Neuronal stem cell (in vitro differentiated cells): Measurements from ENCODE around the gene ANG.

Source experiments
- DNase-seq: peaks from one replicate; pipeline ENCODE4 v3.0.0-alpha.2; 2013; ENCODE audit warnings: low spot score
- H2AFZ ChIP-seq: one replicate; pipeline ENCODE4 v1.6.1; 2013; ENCODE audit warnings: mild to moderate bottlenecking, low read length, inconsistent platforms
- H2AK5ac ChIP-seq: 2 replicates; pipeline ENCODE4 v1.6.1; 2013; ENCODE audit warnings: low read depth, mild to moderate bottlenecking, inconsistent platforms, low read length, moderate library complexity, mixed read lengths
- H2BK120ac ChIP-seq: 2 replicates; pipeline ENCODE4 v1.6.1; 2013; ENCODE audit warnings: low read depth, mild to moderate bottlenecking, inconsistent platforms, low read length, moderate library complexity, mixed read lengths
- H2BK12ac ChIP-seq: one replicate; pipeline ENCODE4 v1.6.1; 2013; ENCODE audit warnings: low read length, inconsistent platforms
- H2BK15ac ChIP-seq: 2 replicates; pipeline ENCODE4 v1.6.1; 2013; ENCODE audit warnings: mild to moderate bottlenecking, low read length, inconsistent platforms, mixed read lengths
- H2BK5ac ChIP-seq: one replicate; pipeline ENCODE4 v1.6.1; 2013; ENCODE audit warnings: inconsistent platforms, mild to moderate bottlenecking, low read length, moderate library complexity
- H3K14ac ChIP-seq: one replicate; pipeline ENCODE4 v1.6.1; 2013; ENCODE audit warnings: low read length, inconsistent platforms
- H3K18ac ChIP-seq: 2 replicates; pipeline ENCODE4 v1.6.1; 2013; ENCODE audit warnings: low read length, inconsistent platforms
- H3K23ac ChIP-seq: 2 replicates; pipeline ENCODE4 v1.6.1; 2013; ENCODE audit warnings: low read depth, mild to moderate bottlenecking, mixed read lengths, low read length, inconsistent platforms; ENCODE audit not compliant: poor library complexity
- H3K27ac ChIP-seq: replicated peaks from 3 replicates; pipeline ENCODE4 v1.5.1; 2013; ENCODE audit warnings: low read length, inconsistent platforms
- H3K27me3 ChIP-seq, 3 experiments: 2 replicates each; pipeline ENCODE4 v1.6.1; 2013; ENCODE audit warnings: low read length in 3 of 3, mild to moderate bottlenecking in 2 of 3, inconsistent platforms in 1 of 3, low read depth in 1 of 3, mixed read lengths in 1 of 3, moderate library complexity in 1 of 3; ENCODE audit not compliant: control insufficient read depth in 3 of 3, insufficient read depth in 3 of 3
- H3K36me3 ChIP-seq, 2 donors: replicated peaks in 1 of 2; 2 replicates each; pipeline ENCODE4 v1.6.1; 2013; ENCODE audit warnings: low read length in 2 of 2; ENCODE audit not compliant: control insufficient read depth in 2 of 2, insufficient read depth in 2 of 2
- H3K4ac ChIP-seq: 2 replicates; pipeline ENCODE4 v1.6.1; 2013; ENCODE audit warnings: inconsistent platforms, mild to moderate bottlenecking, low read length, moderate library complexity
- H3K4me1 ChIP-seq, 2 donors: 1 replicate in 1 of 2; 2 replicates in 1 of 2; pipeline ENCODE4 v1.6.1; 2013; ENCODE audit warnings: low read length in 2 of 2, low read depth in 1 of 2; ENCODE audit not compliant: control insufficient read depth in 2 of 2, insufficient read depth in 1 of 2
- H3K4me2 ChIP-seq: one replicate; pipeline ENCODE4 v1.6.1; 2013; ENCODE audit warnings: mild to moderate bottlenecking, low read length, inconsistent platforms; ENCODE audit not compliant: insufficient read depth, poor library complexity, severe bottlenecking
- H3K4me3 ChIP-seq, 2 donors: 2 replicates each; pipeline ENCODE4 v1.5.1; 2013; ENCODE audit warnings: low read length in 2 of 2, mild to moderate bottlenecking in 2 of 2, inconsistent platforms in 1 of 2, moderate library complexity in 1 of 2
- H3K79me1 ChIP-seq: one replicate; pipeline ENCODE4 v1.6.1; 2013; ENCODE audit warnings: low read depth, mild to moderate bottlenecking, inconsistent platforms, low read length, moderate library complexity
- H3K9ac ChIP-seq: one replicate; pipeline ENCODE4 v1.6.1; 2013; ENCODE audit warnings: mild to moderate bottlenecking, low read depth, low read length, inconsistent platforms; ENCODE audit not compliant: poor library complexity
- H3K9me3 ChIP-seq, 2 donors: replicated peaks in 1 of 2; 2 replicates each; pipeline versions ENCODE3 to v1.6.1; 2013; ENCODE audit warnings: low read length in 2 of 2, mild to moderate bottlenecking in 2 of 2, inconsistent platforms in 1 of 2, low read depth in 1 of 2, mixed read lengths in 1 of 2, moderate library complexity in 1 of 2; ENCODE audit not compliant: control insufficient read depth in 2 of 2, insufficient read depth in 1 of 2
- H4K8ac ChIP-seq: one replicate; pipeline ENCODE4 v1.6.1; 2013; ENCODE audit warnings: low read depth, mild to moderate bottlenecking, inconsistent platforms, low read length, moderate library complexity
- H4K91ac ChIP-seq: one replicate; pipeline ENCODE4 v1.6.1; 2013; ENCODE audit warnings: low read length, low read depth, mild to moderate bottlenecking, inconsistent platforms; ENCODE audit not compliant: poor library complexity
- WGBS, 2 donors: extraction: QIAGEN DNeasy Blood & Tissue Kit; methylation state at CpG; one replicate each; pipeline ENCODE4 v1.1.7; 2013; ENCODE audit warnings: missing lambda C conversion rate in 2 of 2, mixed read lengths in 1 of 2; ENCODE audit not compliant: insufficient read length in 2 of 2, insufficient replicate concordance in 1 of 2; ENCODE audit errors: extremely low coverage in 2 of 2; 5-methylcytosine and 5-hydroxymethylcytosine counted together

Gene ANG

GRCh38 chr14:20714593-20715250, 26.2 kb downstream of the ANG start:
- DNase-seq: no peak
- Histone ChIP-seq H2BK15ac (no peak overlapping the region), H3K27ac (no peak overlapping the region), H3K79me1 (no peaks in the 10 kb centered on the region), H3K9me3 (no peaks in the 10 kb centered on the region), H2AFZ (no peak overlapping the region), H3K4me1 (no peaks in the 10 kb centered on the region), H2BK5ac (no peak overlapping the region), H3K4me3 (no peak overlapping the region), H2BK12ac (no peak overlapping the region), H3K14ac (no peak overlapping the region), H4K91ac (no peak overlapping the region), H3K36me3 (no peaks in the 10 kb centered on the region), H3K23ac (no peak overlapping the region), H3K27me3 (no peaks in the 10 kb centered on the region), H3K18ac (no peak overlapping the region), H3K4me2 (no peak overlapping the region), H4K8ac (no peak overlapping the region), H2AK5ac (no peak overlapping the region), H2BK120ac (no peak overlapping the region), H3K4ac (no peak overlapping the region), H3K9ac (no peak overlapping the region)
- no CpG with 5 or more reads among the region's 4 CpGs for WGBS, 2 donors

- H2BK12ac ChIP-seq: no peak overlapping the region
- no peak overlapping the region for H2AK5ac ChIP-seq
- H3K23ac ChIP-seq: no peak overlapping the region
- H3K27me3 ChIP-seq: peaks cover 0 to 1% (median 0%) of the 10 kb centered on the region in 3 experiments
- H3K9ac ChIP-seq: no peak overlapping the region
- no peak overlapping the region for H2BK5ac ChIP-seq
- peaks cover 0 to 3% of the 10 kb centered on the region in 2 donors for H3K9me3 ChIP-seq
- H3K4me3 ChIP-seq: no peak overlapping the region
- H3K4me1 ChIP-seq: no peaks in the 10 kb centered on the region
- H3K79me1 ChIP-seq: no peaks in the 10 kb centered on the region
- no peak for DNase-seq
- H3K36me3 ChIP-seq: no peaks in the 10 kb centered on the region
- H3K4ac ChIP-seq: no peak overlapping the region
- no peak overlapping the region for H2BK120ac ChIP-seq
- H3K4me2 ChIP-seq: no peak overlapping the region
- H2AFZ ChIP-seq: no peak overlapping the region
- WGBS, 2 donors: no CpG with 5 or more reads among the region's 4 CpGs
- H2BK15ac ChIP-seq: no peak overlapping the region
- no peak overlapping the region for H4K8ac ChIP-seq
- no peak overlapping the region for H3K14ac ChIP-seq
- H4K91ac ChIP-seq: no peak overlapping the region
- H3K18ac ChIP-seq: no peak overlapping the region
- H3K27ac ChIP-seq: no peak overlapping the region
These were observed 31.2 kb downstream of the ANG start for GRCh38 chr14:20719777-20720176.

GRCh38 chr14:20720741-20721140, 32.2 kb downstream of the ANG start:
- Histone ChIP-seq H2BK120ac (no peak overlapping the region), H3K14ac (no peak overlapping the region), H2AK5ac (no peak overlapping the region), H3K27ac (no peak overlapping the region), H3K4me2 (no peak overlapping the region), H3K27me3 (peaks cover 0 to 1% (median 0%) of the 10 kb centered on the region in 3 experiments), H3K9ac (no peak overlapping the region), H3K9me3 (peaks cover 0 to 3% of the 10 kb centered on the region in 2 donors), H3K4ac (no peak overlapping the region), H3K4me1 (no peaks in the 10 kb centered on the region), H3K23ac (no peak overlapping the region), H2BK15ac (no peak overlapping the region), H2BK5ac (no peak overlapping the region), H4K91ac (no peak overlapping the region), H3K18ac (no peak overlapping the region), H3K79me1 (no peaks in the 10 kb centered on the region), H3K4me3 (no peak overlapping the region), H4K8ac (no peak overlapping the region), H3K36me3 (no peaks in the 10 kb centered on the region), H2AFZ (no peak overlapping the region), H2BK12ac (no peak overlapping the region)
- DNase-seq: no peak
- no CpG with 5 or more reads among the region's 6 CpGs for WGBS, 2 donors

GRCh38 chr14:20722016-20722415, 33.5 kb downstream of the ANG start:
- Histone ChIP-seq H3K4me3 (no peak overlapping the region), H2BK120ac (no peak overlapping the region), H3K79me1 (no peaks in the 10 kb centered on the region), H3K36me3 (no peaks in the 10 kb centered on the region), H2BK12ac (no peak overlapping the region), H3K18ac (no peak overlapping the region), H3K9ac (no peak overlapping the region), H2BK15ac (no peak overlapping the region), H3K14ac (no peak overlapping the region), H3K27me3 (peaks cover 0 to 1% (median 0%) of the 10 kb centered on the region in 3 experiments), H2BK5ac (no peak overlapping the region), H3K4me2 (no peak overlapping the region), H4K91ac (no peak overlapping the region), H4K8ac (no peak overlapping the region), H3K27ac (no peak overlapping the region), H3K4me1 (no peaks in the 10 kb centered on the region), H3K23ac (no peak overlapping the region), H3K9me3 (peaks cover 0 to 3% of the 10 kb centered on the region in 2 donors), H2AFZ (no peak overlapping the region), H3K4ac (no peak overlapping the region), H2AK5ac (no peak overlapping the region)
- no peak for DNase-seq
- WGBS, 2 donors: no CpG with 5 or more reads among the region's 12 CpGs
